GM06990 (cell line): ENCODE results near the gene EXTL2.
A peak's percentile ranks its signal among the peaks of the same experiment; 100 is the strongest.
"Not testable (repeated sequence)": the region's sequence is repeated elsewhere in the genome, so short reads cannot be mapped to it uniquely, and the experiment has no call there.

Experiments used
- DNase-seq: peaks from one replicate; pipeline ENCODE4 v3.0.0-alpha.2; 2011; ENCODE audit not compliant: insufficient read length; ENCODE audit errors: extremely low read depth
- H3K27me3 ChIP-seq: replicated peaks from 2 replicates; pipeline ENCODE4 v1.6.0; 2011; ENCODE audit warnings: low read length; ENCODE audit not compliant: control insufficient read depth, insufficient read depth
- H3K36me3 ChIP-seq: 2 replicates; pipeline ENCODE4 v1.5.1; 2011; ENCODE audit warnings: low read length; ENCODE audit not compliant: control insufficient read depth, insufficient read depth
- H3K4me3 ChIP-seq: replicated peaks from 2 replicates; pipeline ENCODE4 v1.5.1; 2011; ENCODE audit warnings: low read depth, mild to moderate bottlenecking, control low read depth, low read length
- CTCF ChIP-seq: IDR thresholded peaks from 2 replicates; pipeline ENCODE4 v1.5.1; 2011; ENCODE audit warnings: low read length, control low read depth, mild to moderate bottlenecking, inconsistent platforms; ENCODE audit not compliant: insufficient read depth, poor library complexity, severe bottlenecking

The EXTL2 gene

GRCh38 chr1:100847361-100848082, 47.1 kb downstream of the EXTL2 start:
- no peaks in the 10 kb centered on the region for H3K27me3 ChIP-seq
- no peak for TF ChIP-seq CTCF
- no peaks in the 10 kb centered on the region for H3K36me3 ChIP-seq
- H3K4me3 ChIP-seq: no peak overlapping the region
- no peak for DNase-seq

GRCh38 chr1:100843160-100843559, 51.5 kb downstream of the EXTL2 start:
- not testable (repeated sequence) for H3K36me3 ChIP-seq, H3K27me3 ChIP-seq, H3K4me3 ChIP-seq, DNase-seq

- no peak for DNase-seq
- Histone ChIP-seq H3K4me3 (no peak overlapping the region), H3K36me3 (no peaks in the 10 kb centered on the region), H3K27me3 (no peaks in the 10 kb centered on the region)
- no peak for TF ChIP-seq CTCF
Measured at GRCh38 chr1:100835866-100836842, 58.5 kb downstream of the EXTL2 start.

GRCh38 chr1:100834777-100835660, 59.6 kb downstream of the EXTL2 start:
- TF ChIP-seq CTCF: peak; percentile 67
- DNase-seq: no peak
- no peak overlapping the region for H3K4me3 ChIP-seq

GRCh38 chr1:100832694-100833428, 61.8 kb downstream of the EXTL2 start:
- TF ChIP-seq CTCF: no peak
- no peak for DNase-seq
- Histone ChIP-seq H3K27me3 (no peaks in the 10 kb centered on the region), H3K4me3 (no peak overlapping the region), H3K36me3 (no peaks in the 10 kb centered on the region)

More at GRCh38 chr1:100834777-100835660, 59.6 kb downstream of the EXTL2 start:
- no peaks in the 10 kb centered on the region for H3K36me3 ChIP-seq
- H3K27me3 ChIP-seq: no peaks in the 10 kb centered on the region

- not testable (repeated sequence) for H3K27me3 ChIP-seq, DNase-seq, H3K4me3 ChIP-seq, H3K36me3 ChIP-seq
Measured at GRCh38 chr1:100825666-100826065, 69.0 kb downstream of the EXTL2 start.
